ENCODE data around the gene VPS26C.
"Not testable (repeated sequence)": the region's sequence is repeated elsewhere in the genome, so short reads cannot be mapped to it uniquely, and the experiment has no call there.

The VPS26C gene

DNA sequence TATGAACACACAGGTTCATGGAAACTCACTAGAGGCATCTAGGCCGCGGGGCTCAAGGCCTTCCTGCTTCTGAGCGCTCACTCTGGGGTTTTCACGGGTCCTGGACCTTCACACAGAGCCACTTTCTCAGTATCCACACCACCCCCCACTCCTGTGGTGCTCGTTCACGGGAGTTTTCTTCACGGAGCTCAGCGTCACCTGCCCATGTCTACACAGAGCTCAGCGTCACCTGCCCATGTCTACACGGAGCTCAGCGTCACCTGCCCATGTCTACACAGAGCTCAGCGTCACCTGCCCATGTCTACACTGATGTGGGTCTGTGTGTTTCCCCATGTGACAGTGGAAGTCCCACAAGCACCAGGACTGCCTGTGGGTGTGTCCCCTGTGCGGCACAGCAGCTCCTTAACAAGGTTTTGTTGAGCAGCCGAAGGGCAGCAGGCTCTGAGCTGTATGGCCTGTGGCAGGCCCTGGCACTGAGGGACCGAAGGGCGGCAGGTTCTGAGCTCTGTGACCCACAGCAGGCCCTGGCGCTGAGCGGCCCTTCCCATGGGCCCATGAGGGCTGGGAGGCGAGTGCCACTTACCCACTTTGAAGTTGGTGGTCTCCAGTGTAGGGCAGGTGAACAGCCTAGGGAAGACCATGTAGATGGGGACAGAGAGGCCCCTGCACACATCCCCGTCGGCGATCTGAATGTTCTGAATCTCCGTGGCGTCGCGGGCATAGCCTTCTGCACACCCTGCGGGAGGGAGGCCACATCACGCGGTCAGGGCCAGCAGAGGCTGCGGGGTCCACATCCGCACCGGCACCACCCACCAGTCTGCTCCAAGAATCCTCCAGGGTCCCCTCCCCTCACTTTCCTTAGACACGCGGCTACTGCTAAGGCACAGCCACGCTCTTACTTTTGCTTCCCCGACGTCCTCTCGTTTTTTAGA lies 39.8 kb downstream of the VPS26C start:
- peaks cover 92% of the 10 kb centered on the region for H3K36me3 ChIP-seq (ENCODE audit: insufficient read depth, insufficient read length, low read length)

DNA sequence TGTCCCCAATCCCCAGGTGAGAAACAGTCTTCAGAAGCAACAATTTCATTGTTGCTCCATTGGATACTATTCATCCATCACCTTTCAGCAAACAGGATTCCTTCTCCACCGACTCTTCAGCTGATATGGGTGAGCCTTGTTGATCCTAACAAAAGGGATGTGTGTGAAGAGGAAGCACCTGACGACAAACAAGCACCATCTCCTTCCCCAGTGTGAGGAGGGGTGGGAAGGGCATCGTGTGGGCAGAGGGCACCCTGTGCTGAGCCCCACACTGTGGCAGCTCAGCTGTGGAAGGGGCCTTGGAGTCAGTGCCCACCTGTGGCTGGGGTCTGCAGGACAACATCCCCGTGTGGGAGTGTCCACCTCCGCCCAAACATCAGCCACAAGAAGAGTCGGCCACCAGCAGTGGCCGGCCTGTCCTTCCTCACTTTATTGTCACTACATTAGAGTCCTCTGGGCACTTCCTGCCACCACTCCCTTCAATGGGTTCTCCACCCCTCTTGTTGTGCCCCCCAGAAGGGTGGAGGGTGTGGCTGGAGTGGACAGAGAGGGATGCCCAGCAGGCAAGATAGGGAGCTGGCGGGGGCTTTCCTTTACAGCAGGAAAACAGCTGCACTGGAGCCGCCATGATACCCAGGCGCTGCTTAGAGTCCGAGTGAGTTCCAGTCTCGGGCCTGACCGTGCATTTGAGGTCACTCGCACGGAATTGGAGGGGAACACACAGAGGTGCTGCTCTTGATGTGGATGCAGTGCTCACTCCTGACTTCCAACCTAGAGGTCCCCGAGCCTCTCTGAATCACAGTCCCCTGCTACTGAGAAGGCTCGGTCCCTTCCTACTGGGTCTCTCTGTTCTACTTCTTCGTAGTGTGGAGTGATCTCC lies 40.9 kb downstream of the VPS26C start:
- peaks cover 2% of the 10 kb centered on the region for H3K4me1 ChIP-seq (ENCODE audit: insufficient read depth, insufficient read length)
- H3K4me3 ChIP-seq (ENCODE audit: insufficient read length, low read depth): no peak overlapping the region
- H3K36me3 ChIP-seq (ENCODE audit: insufficient read depth, insufficient read length, low read length): peaks cover 81% of the 10 kb centered on the region
- no peak for DNase-seq (ENCODE audit: low read depth, low spot score)
- no peak overlapping the region for H3K9ac ChIP-seq (ENCODE audit: insufficient read length, low read depth)
- H3K9me3 ChIP-seq (ENCODE audit: insufficient read depth, low read length): no peaks in the 10 kb centered on the region; the same call in 1 of the 2 replicates
- TF ChIP-seq SUZ12 (IDR thresholded peaks at IDR 0.05; ENCODE audit: extremely low read depth, insufficient read depth, insufficient read length) (no peak), ZNF274 (IDR thresholded peaks at IDR 0.05; ENCODE audit: low read depth, low read length) (no peak), YY1 (IDR thresholded peaks at IDR 0.05; ENCODE audit: insufficient read depth, insufficient read length) (no peak)
- H3K27me3 ChIP-seq (ENCODE audit: insufficient read depth, insufficient read length): no peaks in the 10 kb centered on the region

More for the DNA sequence above, 39.8 kb downstream of the VPS26C start:
- TF ChIP-seq SUZ12 (IDR thresholded peaks at IDR 0.05; ENCODE audit: extremely low read depth, insufficient read depth, insufficient read length) (no peak), ZNF274 (IDR thresholded peaks at IDR 0.05; ENCODE audit: low read depth, low read length) (no peak), YY1 (IDR thresholded peaks at IDR 0.05; ENCODE audit: insufficient read depth, insufficient read length) (no peak)
- Histone ChIP-seq H3K4me1 (ENCODE audit: insufficient read depth, insufficient read length) (peaks cover 2% of the 10 kb centered on the region), H3K27me3 (ENCODE audit: insufficient read depth, insufficient read length) (no peaks in the 10 kb centered on the region), H3K9ac (ENCODE audit: insufficient read length, low read depth) (no peak overlapping the region), H3K4me3 (ENCODE audit: insufficient read length, low read depth) (no peak overlapping the region), H3K9me3 (ENCODE audit: insufficient read depth, low read length) (no peaks in the 10 kb centered on the region)
- no peak for DNase-seq (ENCODE audit: low read depth, low spot score)

DNA sequence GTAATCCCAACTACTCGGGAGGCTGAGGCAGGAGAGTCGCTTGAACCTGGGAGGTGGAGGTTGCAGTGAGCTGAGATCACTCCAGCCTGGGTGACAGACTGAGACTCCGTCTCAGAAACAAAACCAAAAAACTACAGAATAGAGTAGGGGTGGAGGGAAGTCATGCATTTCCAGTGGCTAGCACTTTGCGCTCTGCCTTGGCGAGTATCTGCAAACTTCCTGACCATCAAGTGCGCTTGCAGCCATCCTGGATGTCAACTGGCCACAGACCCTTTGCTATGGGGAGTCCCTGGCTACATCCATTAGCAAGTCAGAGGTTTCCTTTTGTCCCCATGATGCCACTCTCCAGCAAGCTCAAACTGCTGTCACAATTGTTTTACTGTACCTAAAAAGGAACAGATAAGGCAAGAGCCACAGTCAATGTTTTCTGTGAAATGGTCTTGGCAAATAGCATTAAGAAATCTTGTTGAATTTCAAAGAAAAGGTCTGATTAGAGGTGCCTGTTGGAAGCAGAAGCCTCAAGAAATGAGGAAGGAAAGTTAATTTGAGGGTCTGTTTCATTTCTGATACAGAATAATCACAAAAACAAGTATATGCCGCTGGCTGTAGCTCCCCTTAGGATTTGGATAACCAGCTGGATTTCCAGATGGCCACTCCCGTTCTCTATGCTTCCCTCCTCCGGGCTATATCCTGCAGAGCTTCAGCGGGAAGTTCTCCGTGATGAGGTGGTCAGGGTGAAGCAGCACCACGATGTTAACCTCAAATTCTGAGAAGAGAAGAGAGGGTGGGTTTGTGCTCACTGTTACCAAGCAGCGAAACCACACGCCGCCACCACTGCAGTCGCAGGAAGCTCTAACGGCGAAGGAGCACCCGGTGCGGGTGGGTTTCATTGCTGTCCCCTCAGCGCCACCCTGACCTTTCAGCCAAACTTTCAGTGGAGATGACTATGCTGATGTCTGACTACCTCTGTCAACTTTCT lies 42.0 kb downstream of the VPS26C start:
- no peak for DNase-seq (ENCODE audit: low read depth, low spot score)
- TF ChIP-seq SUZ12 (IDR thresholded peaks at IDR 0.05; ENCODE audit: extremely low read depth, insufficient read depth, insufficient read length) (no peak), YY1 (IDR thresholded peaks at IDR 0.05; ENCODE audit: insufficient read depth, insufficient read length) (no peak), ZNF274 (IDR thresholded peaks at IDR 0.05; ENCODE audit: low read depth, low read length) (no peak)
- no peak overlapping the region for H3K4me3 ChIP-seq (ENCODE audit: insufficient read length, low read depth)
- peaks cover 7% of the 10 kb centered on the region for H3K27me3 ChIP-seq (ENCODE audit: insufficient read depth, insufficient read length)
- H3K4me1 ChIP-seq (ENCODE audit: insufficient read depth, insufficient read length): no peaks in the 10 kb centered on the region
- H3K9ac ChIP-seq (ENCODE audit: insufficient read length, low read depth): no peak overlapping the region
- peaks cover 70% of the 10 kb centered on the region for H3K36me3 ChIP-seq (ENCODE audit: insufficient read depth, insufficient read length, low read length)
- H3K9me3 ChIP-seq (ENCODE audit: insufficient read depth, low read length): no peaks in the 10 kb centered on the region; the same call in 1 of the 2 replicates

- peaks cover 18% of the 10 kb centered on the region for H3K27me3 ChIP-seq (ENCODE audit: insufficient read depth, insufficient read length)
- H3K9ac ChIP-seq (ENCODE audit: insufficient read length, low read depth): no peak overlapping the region
- H3K36me3 ChIP-seq (ENCODE audit: insufficient read depth, insufficient read length, low read length): peaks cover 59% of the 10 kb centered on the region
- TF ChIP-seq YY1 (IDR thresholded peaks at IDR 0.05; ENCODE audit: insufficient read depth, insufficient read length): no peak
- no peak for TF ChIP-seq SUZ12 (IDR thresholded peaks at IDR 0.05; ENCODE audit: extremely low read depth, insufficient read depth, insufficient read length)
- no peak for TF ChIP-seq ZNF274 (IDR thresholded peaks at IDR 0.05; ENCODE audit: low read depth, low read length)
- no peaks in the 10 kb centered on the region; the same call in 1 of the 2 replicates for H3K9me3 ChIP-seq (ENCODE audit: insufficient read depth, low read length)
- DNase-seq (ENCODE audit: low read depth, low spot score): no peak
- H3K4me3 ChIP-seq (ENCODE audit: insufficient read length, low read depth): no peak overlapping the region
- no peaks in the 10 kb centered on the region for H3K4me1 ChIP-seq (ENCODE audit: insufficient read depth, insufficient read length)
Measured at GRCh38 chr21:37223804-37224345, 43.3 kb downstream of the VPS26C start.

- H3K36me3 ChIP-seq (ENCODE audit: insufficient read depth, insufficient read length, low read length): peaks cover 43% of the 10 kb centered on the region
- not testable (repeated sequence) for H3K9me3 ChIP-seq (ENCODE audit: insufficient read depth, low read length); H3K4me3 ChIP-seq (ENCODE audit: insufficient read length, low read depth); H3K9ac ChIP-seq (ENCODE audit: insufficient read length, low read depth); DNase-seq (ENCODE audit: low read depth, low spot score); H3K4me1 ChIP-seq (ENCODE audit: insufficient read depth, insufficient read length)
- peaks cover 18% of the 10 kb centered on the region for H3K27me3 ChIP-seq (ENCODE audit: insufficient read depth, insufficient read length)
Measured at GRCh38 chr21:37222248-37222647, 44.9 kb downstream of the VPS26C start.

GRCh38 chr21:37220981-37221664 lies 46.0 kb downstream of the VPS26C start:
- peak; percentile 85 for DNase-seq (ENCODE audit: low read depth, low spot score)
- H3K4me1 ChIP-seq (ENCODE audit: insufficient read depth, insufficient read length): no peaks in the 10 kb centered on the region
- H3K27me3 ChIP-seq (ENCODE audit: insufficient read depth, insufficient read length): peaks cover 18% of the 10 kb centered on the region
- H3K9ac ChIP-seq (ENCODE audit: insufficient read length, low read depth): peak overlapping the region; percentile 81
- TF ChIP-seq SUZ12 (IDR thresholded peaks at IDR 0.05; ENCODE audit: extremely low read depth, insufficient read depth, insufficient read length) (no peak), ZNF274 (IDR thresholded peaks at IDR 0.05; ENCODE audit: low read depth, low read length) (no peak), YY1 (IDR thresholded peaks at IDR 0.05; ENCODE audit: insufficient read depth, insufficient read length) (no peak)
- peak overlapping the region; percentile 66 for H3K4me3 ChIP-seq (ENCODE audit: insufficient read length, low read depth)
- no peaks in the 10 kb centered on the region; the same call in 1 of the 2 replicates for H3K9me3 ChIP-seq (ENCODE audit: insufficient read depth, low read length)
- H3K36me3 ChIP-seq (ENCODE audit: insufficient read depth, insufficient read length, low read length): peaks cover 31% of the 10 kb centered on the region

Measured in NT2/D1 (cell line).